ENCODE measurements around the gene STAT1. TPM values are rescaled to one million over a fixed set of nuclear protein-coding genes. Genes with fewer than 3 reads are reported as not detected.

The STAT1 gene
- total RNA-seq = 10 to 100 TPM; 16.5 to 51.8 (median 28.6) TPM
- polyA plus RNA-seq = 10 to 100 TPM in 1 of 2 donors, 1 to 10 TPM in 1; 8.2 to 18.2 TPM

DNA sequence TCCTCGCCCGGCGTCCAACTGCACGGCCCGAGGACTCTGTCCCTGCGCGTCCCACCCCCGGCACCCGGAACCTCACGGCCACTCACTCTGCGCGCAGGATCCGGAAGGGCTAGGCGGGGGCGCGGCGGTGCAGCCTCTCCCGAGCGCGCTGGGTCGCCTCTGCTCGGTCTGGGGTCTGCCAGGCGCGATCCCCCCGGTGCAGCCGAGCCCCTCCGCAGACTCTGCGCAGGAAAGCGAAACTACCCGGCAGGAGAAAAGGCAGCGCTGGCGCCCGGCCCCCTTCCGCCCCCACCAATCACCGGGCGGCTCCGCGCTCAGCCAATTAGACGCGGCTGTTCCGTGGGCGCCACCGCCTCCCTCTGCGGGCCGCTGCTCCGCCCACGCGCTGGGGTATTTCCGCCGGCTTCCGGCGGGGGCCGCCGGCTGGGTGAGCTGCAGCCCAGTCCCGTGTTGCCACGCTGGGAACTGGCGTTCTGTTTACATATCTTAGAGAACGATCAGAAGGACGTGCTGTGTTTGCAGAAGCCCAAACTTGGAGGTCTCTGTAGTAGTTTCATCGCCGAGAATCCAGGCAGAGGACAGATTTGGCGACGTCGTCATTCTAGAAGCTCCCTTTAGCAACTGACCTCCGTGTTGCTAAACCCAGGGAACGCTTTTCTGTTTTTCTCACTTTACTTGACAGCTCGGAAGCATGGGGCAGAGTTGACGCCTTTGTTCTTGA is at the start of gene STAT1:
Gene STAT1, minus strand, starts transcription at position 240 of the 721 bp plus-strand sequence. CDS start 4,168 bp downstream, outside the sequence.
- DNase-seq (peak; percentile 90 to 98 (median 94)), ATAC-seq (peak; percentile 97 to 99 (median 98)), FAIRE-seq (no peak)
- H3K4me1 ChIP-seq = peaks cover 5 to 21% (median 6%) of the 10 kb centered on the region in 3 donors
- WGBS, 2 donors = 0 to 1% methylated on average over 67 to 68 of the region's 68 CpGs
- no peaks in the 10 kb centered on the region for H3K9me3 ChIP-seq
- TF ChIP-seq, protein P1, sequence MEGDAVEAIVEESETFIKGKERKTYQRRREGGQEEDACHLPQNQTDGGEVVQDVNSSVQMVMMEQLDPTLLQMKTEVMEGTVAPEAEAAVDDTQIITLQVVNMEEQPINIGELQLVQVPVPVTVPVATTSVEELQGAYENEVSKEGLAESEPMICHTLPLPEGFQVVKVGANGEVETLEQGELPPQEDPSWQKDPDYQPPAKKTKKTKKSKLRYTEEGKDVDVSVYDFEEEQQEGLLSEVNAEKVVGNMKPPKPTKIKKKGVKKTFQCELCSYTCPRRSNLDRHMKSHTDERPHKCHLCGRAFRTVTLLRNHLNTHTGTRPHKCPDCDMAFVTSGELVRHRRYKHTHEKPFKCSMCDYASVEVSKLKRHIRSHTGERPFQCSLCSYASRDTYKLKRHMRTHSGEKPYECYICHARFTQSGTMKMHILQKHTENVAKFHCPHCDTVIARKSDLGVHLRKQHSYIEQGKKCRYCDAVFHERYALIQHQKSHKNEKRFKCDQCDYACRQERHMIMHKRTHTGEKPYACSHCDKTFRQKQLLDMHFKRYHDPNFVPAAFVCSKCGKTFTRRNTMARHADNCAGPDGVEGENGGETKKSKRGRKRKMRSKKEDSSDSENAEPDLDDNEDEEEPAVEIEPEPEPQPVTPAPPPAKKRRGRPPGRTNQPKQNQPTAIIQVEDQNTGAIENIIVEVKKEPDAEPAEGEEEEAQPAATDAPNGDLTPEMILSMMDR (IDR thresholded peaks at IDR 0.05) = peak in 1 of 4 donors; percentile 7
- peak within 1 kb of the TSS; percentile 85 to 94 (median 88) for H3K4me3 ChIP-seq
- H3K36me3 ChIP-seq = no peaks in the 10 kb centered on the region
- intact Hi-C loops (cut with DNase I) = loop anchor here in 1 of 3 donors (10.0 kb wide), 1 partner anchor 159 kb away; no protein-coding TSS in a partner anchor
- peak within 1 kb of the TSS; percentile 63 to 95 (median 90) for H3K27ac ChIP-seq
- no peaks in the 10 kb centered on the region for H3K27me3 ChIP-seq

DNA sequence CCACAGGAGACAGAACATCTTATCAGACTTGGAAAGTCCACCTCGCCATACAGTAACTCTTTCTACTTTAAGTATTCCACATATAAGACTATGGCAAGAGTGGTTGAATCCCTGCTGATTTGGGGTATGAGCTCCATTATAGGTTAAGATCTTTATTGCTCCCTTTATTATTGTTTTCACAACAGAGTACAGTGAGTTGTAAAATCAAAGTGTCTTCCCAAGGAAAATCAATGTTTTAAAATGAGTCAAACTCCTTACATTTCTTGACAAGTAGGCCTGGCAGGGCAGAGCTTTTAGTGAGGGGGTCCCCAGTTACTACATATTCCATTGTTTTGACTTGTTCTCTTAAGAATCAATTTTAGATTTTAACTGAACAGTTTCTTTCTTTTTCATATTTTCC is 49.6 kb upstream of the STAT1 start:
- H3K27ac ChIP-seq = no peak overlapping the region
- DNase-seq (no peak), FAIRE-seq (no peak), ATAC-seq (no peak)
- TF ChIP-seq, protein P1 (IDR thresholded peaks at IDR 0.05) = no peak
- no peak overlapping the region for H3K4me3 ChIP-seq
- H3K4me1 ChIP-seq = no peaks in the 10 kb centered on the region
- no peaks in the 10 kb centered on the region for H3K36me3 ChIP-seq
- intact Hi-C loops (cut with DNase I) = no loop called here
- H3K27me3 ChIP-seq = no peaks in the 10 kb centered on the region
- no peaks in the 10 kb centered on the region for H3K9me3 ChIP-seq
- WGBS, 2 donors = 77 to 90% methylated on average over 1 of the region's 1 CpG

- ATAC-seq (no peak), DNase-seq (no peak), FAIRE-seq (no peak)
- no peaks in the 10 kb centered on the region for H3K9me3 ChIP-seq
- no peaks in the 10 kb centered on the region for H3K4me1 ChIP-seq
- no peak overlapping the region for H3K27ac ChIP-seq
- 85 to 91% methylated on average over 4 of the region's 4 CpGs for WGBS, 2 donors
- H3K27me3 ChIP-seq = no peaks in the 10 kb centered on the region
- intact Hi-C loops (cut with DNase I) = no loop called here
- H3K4me3 ChIP-seq = no peak overlapping the region
- TF ChIP-seq, protein P1 (IDR thresholded peaks at IDR 0.05) = no peak
- no peaks in the 10 kb centered on the region for H3K36me3 ChIP-seq
Observed at GRCh38 chr2:191061381-191061980, 47.5 kb upstream of the STAT1 start.

GRCh38 chr2:191059308-191059707 is 45.3 kb upstream of the STAT1 start:
- H3K9me3 ChIP-seq = no peaks in the 10 kb centered on the region
- TF ChIP-seq, protein P1 (IDR thresholded peaks at IDR 0.05) = no peak
- intact Hi-C loops (cut with DNase I) = loop anchor here in 1 of 3 donors (10.0 kb wide), 1 partner anchor 95 kb away; the partner anchor contains the start of gene STAT4
- 65 to 76% methylated on average over 3 of the region's 3 CpGs for WGBS, 2 donors
- H3K27me3 ChIP-seq = no peaks in the 10 kb centered on the region
- H3K4me3 ChIP-seq = no peak overlapping the region
- FAIRE-seq (no peak), ATAC-seq (no peak), DNase-seq (no peak)
- no peaks in the 10 kb centered on the region for H3K36me3 ChIP-seq
- H3K4me1 ChIP-seq = no peaks in the 10 kb centered on the region
- H3K27ac ChIP-seq = no peak overlapping the region

Data from pancreas (tissue), 10 donors.